ENCODE results near the gene MINDY4. TPM values are rescaled to one million over a fixed set of nuclear protein-coding genes. Genes with fewer than 3 reads are reported as not detected.
A peak's percentile ranks its signal among the peaks of the same experiment; 100 is the strongest.
"Not testable (repeated sequence)": the region's sequence is repeated elsewhere in the genome, so short reads cannot be mapped to it uniquely, and the experiment has no call there.

The MINDY4 gene
- total RNA-seq, 1 experiment from 2014 or later: 7.6 TPM

DNA sequence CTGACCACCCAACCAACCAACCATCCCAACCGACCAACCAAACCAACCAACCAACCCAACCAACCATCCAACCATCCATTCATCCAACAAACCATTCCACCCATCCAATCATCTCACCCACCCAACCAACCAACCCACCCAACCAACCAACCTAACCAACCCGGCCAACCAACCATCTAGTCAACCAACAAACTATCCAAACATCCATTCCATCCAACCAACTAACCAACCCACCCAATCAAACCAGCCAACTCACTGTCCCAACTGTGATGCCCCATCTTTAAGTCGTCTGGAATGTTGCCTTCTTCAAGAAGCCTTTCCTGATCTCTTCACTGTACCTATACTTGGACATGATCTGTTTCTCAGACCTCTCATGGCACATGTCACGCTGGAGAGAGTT is 31.6 kb downstream of the MINDY4 start:
- DNase-seq (ENCODE audit: low spot score): no peak

DNA sequence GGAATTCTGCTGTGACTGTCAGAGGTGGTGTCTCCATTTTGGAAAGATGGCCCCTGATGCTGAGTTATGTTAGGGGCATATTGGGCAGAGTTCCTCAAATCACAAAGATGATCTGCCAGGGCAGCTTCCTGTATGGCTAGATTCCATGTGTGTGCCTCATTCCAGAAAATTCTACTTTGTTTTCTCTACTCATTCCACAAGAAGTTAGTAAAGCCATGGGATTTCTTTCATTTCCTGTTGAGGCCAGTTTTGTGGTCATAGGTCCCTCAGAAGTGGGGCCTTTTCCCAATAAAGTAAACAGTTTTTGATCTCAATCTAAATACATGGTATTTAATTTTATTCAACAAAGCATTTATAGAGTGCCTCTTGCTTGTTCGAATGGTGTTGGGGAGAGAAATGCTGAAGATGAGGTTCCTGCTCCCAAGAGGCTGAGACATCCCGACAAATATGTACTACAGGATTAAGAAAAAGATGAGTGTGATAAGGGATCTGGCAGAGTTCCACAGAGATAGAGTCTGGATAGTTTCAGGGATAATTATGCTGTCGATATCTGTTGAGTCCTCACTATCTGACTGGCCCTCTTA is 33.0 kb downstream of the MINDY4 start:
- peak; percentile 95 for DNase-seq (ENCODE audit: low spot score)

- no peak for DNase-seq (ENCODE audit: low spot score)
These were observed 34.0 kb downstream of the MINDY4 start for GRCh38 chr7:30805081-30805691.

GRCh38 chr7:30805931-30806330 is 34.7 kb downstream of the MINDY4 start:
- DNase-seq (ENCODE audit: low spot score): no peak

- DNase-seq (ENCODE audit: low spot score): not testable (repeated sequence)
These were observed 36.3 kb downstream of the MINDY4 start for GRCh38 chr7:30807477-30807876.

DNA sequence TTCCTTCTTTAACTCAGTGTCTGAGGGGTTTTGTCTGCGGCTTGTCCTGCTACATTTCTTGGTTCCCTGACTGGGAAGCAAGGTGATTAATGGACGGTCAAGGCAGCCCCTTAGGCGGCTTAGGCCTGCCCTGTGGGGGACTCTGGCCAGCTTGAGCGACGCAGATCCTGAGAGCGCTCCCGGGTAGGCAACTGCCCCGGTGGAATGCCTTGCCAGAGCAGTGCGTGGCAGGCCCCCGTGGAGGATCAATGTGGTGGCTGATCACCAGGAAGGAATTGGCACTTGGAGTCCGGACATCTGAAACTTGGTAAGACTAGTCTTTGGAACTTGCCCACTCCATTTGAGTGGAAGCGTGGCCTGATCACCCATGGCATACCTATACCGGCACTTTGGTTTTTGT is 36.7 kb downstream of the MINDY4 start:
- DNase-seq (ENCODE audit: low spot score): not testable (repeated sequence)

DNA sequence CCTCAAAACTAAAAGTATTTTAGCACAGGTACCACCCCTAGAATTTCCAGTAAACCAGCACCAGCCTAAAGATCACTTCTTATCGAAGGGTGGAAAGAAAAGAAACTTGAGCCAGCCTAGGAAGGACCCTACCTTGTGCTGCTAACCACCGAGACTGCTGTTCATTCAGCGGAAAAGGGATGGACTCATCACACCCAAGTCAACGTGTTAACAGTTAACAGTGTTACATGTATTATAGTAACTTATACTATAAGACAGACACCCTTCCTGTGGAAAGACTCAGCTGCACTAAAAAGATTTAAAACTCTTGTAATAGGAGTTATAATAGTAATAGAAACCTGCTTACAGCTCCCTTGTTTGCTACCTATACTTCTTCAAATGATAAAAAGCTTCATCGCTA is 39.8 kb downstream of the MINDY4 start:
- no peak for DNase-seq (ENCODE audit: low spot score)

GRCh38 chr7:30812676-30813075 is 41.5 kb downstream of the MINDY4 start:
- DNase-seq (ENCODE audit: low spot score): no peak

DNA sequence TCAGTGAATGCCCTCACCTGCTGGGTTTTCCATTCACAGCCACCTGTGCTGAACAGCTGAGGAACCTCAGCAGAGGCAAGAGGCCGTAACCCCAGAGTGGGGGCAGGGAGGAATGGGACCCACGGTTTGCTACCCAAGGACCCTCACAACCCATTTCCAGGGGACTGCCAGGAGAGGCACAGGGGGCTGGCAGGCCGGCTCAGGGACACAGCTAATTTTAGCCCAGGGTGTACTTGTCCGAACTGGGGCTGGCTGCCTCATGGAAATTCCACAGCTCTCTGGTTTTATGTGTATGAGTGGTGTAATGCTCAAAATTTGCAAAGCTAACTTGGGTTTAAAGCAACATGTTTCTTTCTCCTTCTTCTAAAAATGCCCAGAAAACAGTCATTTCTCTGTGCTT is 42.2 kb downstream of the MINDY4 start:
- DNase-seq (ENCODE audit: low spot score): no peak

DNA sequence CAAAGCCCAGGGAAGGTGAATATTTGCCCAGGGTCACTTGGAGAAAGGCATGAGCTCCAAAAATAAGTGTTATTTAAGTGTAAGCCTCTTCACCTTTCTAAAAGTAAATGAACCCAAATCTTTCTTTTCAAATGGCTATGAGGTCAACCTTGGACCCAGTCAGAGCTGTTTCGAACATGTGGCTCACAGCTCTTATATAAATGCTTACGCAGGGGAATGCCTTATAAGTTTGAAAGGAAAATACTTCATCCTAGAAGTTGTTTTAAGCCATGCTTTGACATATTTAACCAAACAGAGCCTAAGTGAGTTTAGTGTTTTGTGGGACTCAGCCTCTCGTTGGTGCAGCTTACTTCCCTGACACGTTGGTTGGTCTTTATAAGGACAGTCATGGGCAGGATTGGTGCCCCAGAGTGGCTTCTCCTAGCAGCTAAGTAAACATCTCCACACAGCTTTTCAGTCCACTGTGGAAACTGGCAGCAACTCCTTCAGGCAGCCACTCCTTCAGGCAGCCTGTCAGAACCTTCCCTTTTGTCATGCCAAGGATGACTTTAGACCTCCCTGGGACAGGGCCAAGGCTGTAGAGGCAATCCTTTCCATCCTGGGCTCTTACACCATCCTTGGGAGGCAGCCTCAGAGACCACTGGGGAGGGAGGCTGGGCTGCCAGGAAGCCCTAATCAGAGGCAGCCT is 43.6 kb downstream of the MINDY4 start:
- DNase-seq (ENCODE audit: low spot score): no peak

- no peak for DNase-seq (ENCODE audit: low spot score)
These were observed 44.2 kb downstream of the MINDY4 start for GRCh38 chr7:30815388-30815854.

DNA sequence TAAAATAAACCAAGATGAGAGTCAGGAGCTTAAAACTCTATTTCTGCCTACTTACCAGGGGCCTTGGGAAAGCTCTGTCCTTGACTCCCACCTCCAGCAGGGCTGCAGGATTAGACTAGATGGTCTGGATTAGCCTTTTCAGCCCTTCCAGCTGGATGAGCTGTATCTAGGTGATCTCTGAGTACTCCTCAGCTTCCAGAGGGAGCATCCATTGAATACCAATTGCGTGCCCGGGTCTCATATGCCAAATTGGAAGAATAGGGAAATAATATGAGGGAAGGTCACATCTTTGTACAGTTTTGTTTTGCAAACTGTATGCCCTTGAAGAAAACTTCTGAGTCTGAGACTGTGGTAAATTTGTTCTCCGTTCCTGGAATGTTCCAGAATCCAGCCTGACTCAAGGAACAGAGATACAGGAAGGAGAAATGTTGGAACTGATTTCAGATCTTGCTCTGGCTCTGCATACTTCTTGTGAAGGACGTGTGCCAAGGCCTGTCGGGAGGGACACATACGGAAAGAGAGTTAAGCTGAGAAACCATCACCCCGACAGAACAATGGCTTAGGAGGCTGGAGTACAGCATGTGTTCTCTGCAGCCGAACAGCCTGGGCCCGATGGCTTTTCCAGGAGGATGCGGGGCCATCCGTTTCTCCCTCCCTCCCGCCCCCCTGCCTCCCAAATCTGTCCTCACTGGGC is 44.9 kb downstream of the MINDY4 start:
- DNase-seq (ENCODE audit: low spot score): no peak

DNA sequence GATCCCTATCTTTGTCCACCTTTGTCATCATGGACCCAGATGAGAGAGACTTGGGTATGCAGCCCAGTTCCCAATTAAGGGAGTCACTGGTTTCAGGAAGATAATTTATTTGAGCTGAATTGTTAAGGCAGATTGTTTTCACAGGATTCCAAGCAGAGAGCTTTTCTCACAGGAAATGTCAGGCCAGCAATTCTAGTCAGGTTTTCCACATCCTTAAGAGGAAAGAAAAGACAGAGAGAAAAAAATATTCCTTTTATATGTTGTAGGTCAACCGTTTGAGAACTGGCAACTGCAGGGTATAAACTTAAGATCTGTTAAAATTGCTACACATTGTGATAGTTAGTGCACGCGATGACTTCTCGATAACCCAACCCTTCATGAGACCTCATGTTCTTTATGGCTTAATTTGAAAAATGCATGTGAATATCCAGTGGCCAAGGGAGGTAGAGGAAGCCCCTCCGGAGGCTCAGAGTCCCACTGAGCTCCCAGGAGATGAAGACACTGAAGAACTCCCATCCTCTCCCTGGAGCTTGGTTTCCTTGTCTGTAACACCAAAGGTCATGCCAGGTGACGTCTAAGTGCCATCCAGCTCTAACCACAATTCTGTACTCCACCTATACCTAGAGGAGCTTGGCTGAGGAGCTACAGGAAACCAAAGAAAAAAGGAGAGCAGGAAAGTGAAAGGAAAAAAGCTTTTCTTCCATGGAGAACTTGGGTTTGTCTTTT is 45.6 kb downstream of the MINDY4 start:
- DNase-seq (ENCODE audit: low spot score): no peak

DNA sequence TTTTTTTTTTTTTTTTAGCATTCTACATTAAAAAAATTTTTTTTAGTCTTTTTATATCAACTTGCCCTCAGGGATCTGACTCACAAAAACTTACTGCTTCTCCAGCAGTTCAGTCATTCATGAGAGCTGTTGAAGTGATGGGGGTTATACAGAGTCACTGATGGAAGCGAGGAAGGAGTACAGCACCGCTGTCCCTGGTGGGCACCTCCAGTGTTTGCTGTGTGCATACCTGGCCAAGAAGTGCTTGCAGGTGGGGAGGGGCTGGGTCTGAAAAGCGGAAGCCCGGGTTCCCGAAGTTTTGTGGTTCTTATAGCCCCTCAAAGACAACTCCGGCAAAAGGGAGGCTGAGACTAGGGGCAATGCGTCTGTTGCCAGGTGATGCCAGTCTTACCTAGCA is 46.2 kb downstream of the MINDY4 start:
- DNase-seq (ENCODE audit: low spot score): no peak

- DNase-seq (ENCODE audit: low spot score): no peak
These were observed 53.9 kb downstream of the MINDY4 start for GRCh38 chr7:30824821-30825720.

DNA sequence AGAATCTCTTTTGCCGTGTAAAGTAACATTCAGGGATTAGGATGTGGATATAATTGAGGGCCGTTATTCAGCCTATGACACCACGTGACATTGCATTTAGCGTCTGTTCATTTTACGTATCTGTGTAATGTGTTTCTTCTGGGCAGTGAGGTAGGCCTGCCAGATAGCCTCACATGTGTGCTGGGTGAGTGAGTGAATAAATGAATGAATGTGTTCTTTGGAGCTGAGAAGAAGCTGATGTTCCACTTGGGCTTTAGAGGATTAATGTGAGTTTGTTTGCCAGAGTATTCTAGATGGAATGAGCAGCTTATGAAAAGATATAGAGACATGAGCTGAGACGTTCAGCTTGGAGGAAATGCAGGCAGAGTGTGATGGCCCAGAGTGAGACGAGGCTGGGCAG is 55.0 kb downstream of the MINDY4 start:
- no peak for DNase-seq (ENCODE audit: low spot score)

DNA sequence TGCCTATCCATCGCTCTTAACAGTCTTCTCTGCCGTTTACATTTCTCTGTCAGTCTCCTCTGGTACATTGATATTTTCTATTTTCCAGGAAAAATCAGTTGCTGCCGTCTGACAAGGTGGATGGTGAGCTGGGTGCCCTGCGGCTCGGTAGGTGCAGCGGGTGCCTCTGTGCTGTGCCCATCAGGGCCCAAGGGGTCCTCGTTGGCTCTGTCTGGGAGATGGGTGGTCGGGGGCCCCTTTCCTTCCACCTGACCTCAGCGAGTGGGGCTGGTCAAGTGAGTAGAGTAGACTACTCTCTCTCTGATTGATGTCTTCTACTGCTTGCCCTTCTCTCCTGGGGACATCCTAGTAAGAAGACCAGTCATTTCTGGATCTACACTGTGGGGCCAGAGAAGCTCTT is 57.4 kb downstream of the MINDY4 start:
- DNase-seq (ENCODE audit: low spot score): no peak

DNA sequence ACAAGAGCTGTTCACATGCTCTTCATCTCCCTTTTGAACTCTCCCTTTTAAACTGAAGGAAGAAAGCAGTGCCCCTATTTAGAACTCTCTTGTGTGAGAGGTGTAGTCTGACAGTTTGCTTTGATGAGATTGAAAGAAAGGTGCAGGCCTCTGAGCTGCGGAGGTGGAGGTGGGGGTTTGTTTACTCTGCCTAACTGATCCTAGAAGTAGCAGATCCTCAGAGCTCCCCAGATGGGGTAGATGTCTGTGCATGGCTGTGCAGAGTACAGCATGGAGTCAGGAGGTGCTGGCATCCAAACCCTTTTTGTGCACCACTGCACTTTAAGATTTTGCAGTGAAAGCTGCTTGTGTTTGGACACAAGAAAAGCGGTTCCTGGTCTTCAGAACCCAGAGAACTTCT is 58.3 kb downstream of the MINDY4 start:
- DNase-seq (ENCODE audit: low spot score): no peak

- DNase-seq (ENCODE audit: low spot score): peak; percentile 25
These were observed 60.0 kb downstream of the MINDY4 start for GRCh38 chr7:30831227-30831626.

GRCh38 chr7:30831936-30832335 is 60.7 kb downstream of the MINDY4 start:
- DNase-seq (ENCODE audit: low spot score): no peak

Measured in A172 (cell line).